Neutrophil (primary cell): ENCODE results near the gene ZNF330.

ENCODE experiments used
- H3K27ac ChIP-seq: fragments of 200-600 bp; sonication (generic); 2 replicates; pipeline ENCODE4 v1.5.1; 2016; ENCODE audit warnings: mild to moderate bottlenecking, moderate library complexity
- H3K27me3 ChIP-seq: fragments of 200-600 bp; sonication (generic); 2 replicates; pipeline ENCODE4 v1.6.0; 2016; ENCODE audit warnings: mild to moderate bottlenecking
- H3K36me3 ChIP-seq: fragments of 200-600 bp; sonication (generic); 2 replicates; pipeline ENCODE4 v1.5.1; 2017
- H3K4me1 ChIP-seq, 2 experiments: fragments of 200-600 bp in 1 of 2; sonication (generic) in 1 of 2; 1 replicate in 1 of 2; 2 replicates in 1 of 2; pipeline versions ENCODE4 v1.5.1 to v1.6.1; 2013 to 2016; ENCODE audit warnings: low read depth in 1 of 2, low read length in 1 of 2, mild to moderate bottlenecking in 1 of 2, moderate library complexity in 1 of 2; ENCODE audit not compliant: control insufficient read depth in 1 of 2, insufficient read depth in 1 of 2
- H3K4me3 ChIP-seq, 2 experiments: fragments of 200-600 bp in 1 of 2; sonication (generic) in 1 of 2; 1 replicate in 1 of 2; 2 replicates in 1 of 2; pipeline ENCODE4 v1.5.1; 2013 to 2016; ENCODE audit warnings: low read depth in 1 of 2, low read length in 1 of 2, mild to moderate bottlenecking in 1 of 2, moderate library complexity in 1 of 2
- H3K9me3 ChIP-seq: fragments of 200-600 bp; sonication (generic); 2 replicates; pipeline ENCODE4 v1.5.1; 2016
- CTCF ChIP-seq: fragments of 200-600 bp; sonication (generic); IDR thresholded peaks from 2 replicates; pipeline ENCODE4 v1.5.1; 2016; ENCODE audit warnings: antibody characterized with exemption

The ZNF330 gene

DNA sequence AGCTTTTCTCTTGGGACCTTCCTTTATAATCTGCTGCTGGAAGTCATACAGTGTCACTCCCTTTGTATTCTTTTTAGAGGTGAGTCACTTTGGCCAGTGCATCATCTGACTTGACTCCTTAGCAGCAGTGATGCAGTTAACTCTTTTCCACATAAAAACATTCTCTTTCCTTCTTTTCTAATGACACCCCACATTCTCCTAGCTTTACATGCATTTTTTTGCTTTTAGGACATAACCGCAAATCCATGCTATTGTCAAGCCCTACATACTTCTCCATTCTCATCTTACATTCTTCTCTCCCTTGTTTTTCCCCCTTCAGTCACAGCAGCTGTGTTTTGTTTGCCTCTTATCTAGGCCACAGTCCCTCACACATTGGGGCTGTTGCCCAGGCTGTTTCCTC, 55.1 kb downstream of the ZNF330 start:
- Histone ChIP-seq H3K4me3 (no peak overlapping the region), H3K36me3 (no peaks in the 10 kb centered on the region), H3K27me3 (peaks cover 16% of the 10 kb centered on the region), H3K4me1 (no peaks in the 10 kb centered on the region), H3K9me3 (no peaks in the 10 kb centered on the region), H3K27ac (no peak overlapping the region)
- TF ChIP-seq CTCF = no peak

DNA sequence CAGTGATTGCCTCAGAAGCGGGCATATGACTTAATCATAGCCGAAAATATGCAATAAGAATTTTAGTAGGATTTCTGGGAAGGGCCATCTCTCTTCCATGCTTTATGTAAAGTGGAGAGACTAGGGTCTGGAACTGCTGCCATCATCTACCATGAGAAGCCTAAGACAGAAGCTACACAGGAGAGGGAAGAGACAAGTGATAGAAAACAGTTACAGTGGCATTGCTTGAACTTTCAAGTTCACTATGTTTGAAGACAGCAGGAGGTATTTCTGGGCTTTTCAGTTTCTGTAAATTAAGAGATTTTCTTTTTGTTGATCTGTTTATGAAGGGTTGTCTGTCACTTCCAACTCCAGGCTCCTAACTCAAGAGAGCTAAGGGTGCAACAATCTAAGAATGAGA, 62.5 kb downstream of the ZNF330 start:
- H3K4me3 ChIP-seq = no peak overlapping the region
- TF ChIP-seq CTCF = no peak
- no peaks in the 10 kb centered on the region for H3K36me3 ChIP-seq
- H3K9me3 ChIP-seq = no peaks in the 10 kb centered on the region
- no peaks in the 10 kb centered on the region for H3K27me3 ChIP-seq
- no peaks in the 10 kb centered on the region for H3K4me1 ChIP-seq
- H3K27ac ChIP-seq = no peak overlapping the region

- H3K27me3 ChIP-seq = no peaks in the 10 kb centered on the region
- no peak overlapping the region for H3K27ac ChIP-seq
- H3K4me3 ChIP-seq = no peak overlapping the region
- no peaks in the 10 kb centered on the region for H3K4me1 ChIP-seq
- no peak for TF ChIP-seq CTCF
- no peaks in the 10 kb centered on the region for H3K9me3 ChIP-seq
- H3K36me3 ChIP-seq = no peaks in the 10 kb centered on the region
These were observed 62.9 kb downstream of the ZNF330 start for GRCh38 chr4:141283563-141283962.
